GM18526 (cell line): ENCODE results near the gene DIDO1.

Experiments
- POLR2A ChIP-seq: IDR thresholded peaks from 3 replicates; pipeline ENCODE4 v1.6.1; 2011; ENCODE audit not compliant: insufficient read length; ENCODE audit errors: extremely low read depth

The DIDO1 gene

DNA sequence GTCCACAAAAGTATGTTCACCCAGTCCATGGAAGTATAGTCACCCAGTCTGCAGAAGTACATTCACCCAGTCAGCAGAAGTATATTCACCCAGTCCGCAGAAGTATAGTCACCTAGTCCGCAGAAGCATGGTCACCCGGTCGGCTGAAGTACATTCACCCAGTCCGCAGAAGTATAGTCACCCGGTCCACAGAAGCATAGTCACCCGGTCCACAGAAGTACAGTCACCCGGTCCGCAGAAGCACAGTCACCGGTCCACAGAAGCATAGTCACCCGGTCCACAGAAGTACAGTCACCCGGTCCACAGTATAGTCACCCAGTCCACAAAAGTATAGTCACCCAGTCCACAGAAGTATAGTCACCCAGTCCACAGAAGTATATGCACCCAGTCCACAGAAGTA, 73.5 kb downstream of the DIDO1 start:
- TF ChIP-seq POLR2A = no peak

- TF ChIP-seq POLR2A = no peak
Measured at GRCh38 chr20:62852196-62852595, 74.1 kb downstream of the DIDO1 start.

DNA sequence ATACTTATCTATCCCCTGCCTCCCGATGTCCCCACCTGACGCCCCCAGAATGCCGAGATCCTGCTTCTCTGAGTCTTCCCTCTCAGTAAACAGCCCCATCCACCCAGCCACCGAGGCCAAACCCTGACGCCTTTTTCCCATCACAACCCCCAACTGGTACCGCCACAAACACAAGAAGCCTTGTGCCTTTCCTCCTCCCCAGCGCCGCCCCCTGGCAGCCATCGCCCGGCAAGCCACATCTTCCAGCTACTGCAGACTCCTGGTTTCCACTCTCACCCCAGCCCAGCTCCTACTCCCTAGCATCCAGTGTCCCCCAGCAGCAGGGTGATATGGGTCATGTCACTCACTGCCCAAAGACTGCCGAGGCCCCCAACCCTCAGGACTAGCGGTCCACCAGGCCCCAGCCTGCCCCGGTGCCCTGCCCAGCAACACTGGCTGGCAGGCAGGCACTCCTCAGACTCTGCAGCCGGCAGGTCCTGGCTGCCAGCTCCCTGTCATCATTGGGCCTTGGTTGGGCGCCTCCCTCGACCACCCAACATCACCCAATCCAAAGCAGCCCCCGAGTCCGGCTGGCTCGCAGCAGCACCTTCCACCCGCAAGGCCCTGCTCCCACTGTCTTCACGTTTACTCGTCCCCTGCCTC, 75.9 kb downstream of the DIDO1 start:
- TF ChIP-seq POLR2A = no peak

- no peak for TF ChIP-seq POLR2A
Measured at GRCh38 chr20:62849431-62849830, 76.9 kb downstream of the DIDO1 start.

DNA sequence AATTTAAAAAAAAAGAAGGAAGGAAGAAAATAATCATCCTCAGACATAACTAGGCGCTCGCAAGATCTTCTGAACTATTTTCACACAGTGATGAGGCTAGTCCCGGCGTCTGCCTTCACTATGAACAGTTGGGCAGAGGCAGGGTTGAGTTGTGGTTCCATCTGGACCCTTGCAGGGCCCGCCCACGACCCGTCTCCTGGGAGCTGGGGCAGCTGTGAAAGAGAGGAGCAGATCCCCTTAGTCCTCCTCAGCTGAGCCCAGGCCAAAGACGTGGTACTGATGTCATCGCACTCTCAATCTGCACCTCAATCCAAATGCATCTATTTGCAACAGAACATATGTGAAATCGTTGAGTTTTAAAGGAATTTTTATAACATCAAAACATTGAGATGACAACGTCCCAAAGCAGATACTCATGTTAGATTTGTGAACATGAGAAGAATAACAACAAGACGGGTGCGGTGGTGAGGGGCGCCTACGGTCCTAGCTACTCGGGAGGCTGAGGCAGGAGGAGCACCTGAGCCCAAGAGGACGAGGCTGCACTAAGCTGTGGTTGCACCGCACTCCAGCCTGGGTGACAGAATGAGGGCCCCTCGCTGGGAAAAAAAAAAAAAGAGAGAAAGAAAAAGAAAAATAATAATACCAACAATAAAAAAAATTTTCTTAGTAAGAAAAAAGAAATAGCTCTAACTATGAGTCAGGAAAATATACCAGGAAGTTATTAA, 80.0 kb downstream of the DIDO1 start:
- TF ChIP-seq POLR2A = no peak

DNA sequence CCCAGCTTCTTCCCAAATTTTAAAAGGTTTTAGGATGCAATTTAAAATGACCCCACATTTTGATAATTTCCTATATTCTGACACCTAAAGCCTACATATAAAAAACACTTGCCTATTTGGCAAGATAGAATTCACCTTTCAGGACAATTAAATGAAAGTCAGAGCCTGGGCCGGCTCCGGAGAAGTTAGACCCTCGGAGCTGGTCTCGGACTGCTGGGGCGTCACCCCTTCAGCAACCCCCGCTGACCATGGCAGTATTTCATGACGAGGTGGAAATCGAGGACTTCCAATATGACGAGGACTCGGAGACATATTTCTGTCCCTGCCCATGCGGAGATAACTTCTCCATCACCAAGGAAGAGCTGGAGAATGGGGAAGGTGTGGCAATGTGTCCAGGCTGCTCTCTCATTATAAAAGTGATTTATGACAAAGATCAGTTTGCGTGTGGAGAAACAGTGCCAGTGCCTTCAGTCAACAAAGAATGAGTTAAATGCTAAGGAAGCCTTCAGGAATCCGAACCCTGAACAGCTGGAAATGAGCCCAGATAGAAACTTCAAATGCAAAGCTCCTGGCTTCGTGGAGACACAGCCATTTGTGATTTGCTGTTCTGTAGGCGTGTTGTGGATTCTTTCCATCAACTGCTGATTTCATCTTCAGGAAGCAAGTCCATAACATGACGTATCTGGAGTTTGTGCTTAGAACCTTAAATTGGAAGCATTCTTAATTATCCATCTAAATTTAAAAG, 80.7 kb downstream of the DIDO1 start:
- TF ChIP-seq POLR2A = no peak

GRCh38 chr20:62844182-62844581, 82.1 kb downstream of the DIDO1 start:
- no peak for TF ChIP-seq POLR2A

GRCh38 chr20:62843656-62844055, 82.6 kb downstream of the DIDO1 start:
- TF ChIP-seq POLR2A = no peak

DNA sequence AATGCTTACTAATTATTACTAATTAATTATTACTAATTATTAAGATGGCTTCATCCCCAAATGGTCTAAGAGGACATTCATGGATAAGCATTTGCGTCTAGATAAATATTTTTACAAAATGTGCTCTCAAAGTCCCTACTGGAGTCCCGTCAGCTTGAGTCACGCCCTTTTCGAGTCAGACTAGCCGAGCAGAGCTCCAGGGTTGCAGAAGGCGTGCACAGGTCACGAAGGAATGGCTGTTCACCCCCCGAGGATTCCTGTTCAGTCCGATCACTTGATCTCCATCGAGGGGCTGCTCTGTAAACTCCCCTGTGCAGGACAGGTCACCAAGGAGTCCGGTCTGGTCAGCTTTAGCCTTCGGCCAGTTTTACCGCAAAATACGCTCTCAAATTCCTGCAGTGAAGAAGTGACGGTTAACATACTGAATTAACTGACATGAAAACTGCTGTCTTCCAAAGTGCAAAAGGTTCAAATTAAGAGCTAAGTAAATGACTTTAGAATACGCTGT, 84.5 kb downstream of the DIDO1 start:
- TF ChIP-seq POLR2A = no peak

- no peak for TF ChIP-seq POLR2A
Measured at GRCh38 chr20:62840244-62841197, 85.8 kb downstream of the DIDO1 start.

DNA sequence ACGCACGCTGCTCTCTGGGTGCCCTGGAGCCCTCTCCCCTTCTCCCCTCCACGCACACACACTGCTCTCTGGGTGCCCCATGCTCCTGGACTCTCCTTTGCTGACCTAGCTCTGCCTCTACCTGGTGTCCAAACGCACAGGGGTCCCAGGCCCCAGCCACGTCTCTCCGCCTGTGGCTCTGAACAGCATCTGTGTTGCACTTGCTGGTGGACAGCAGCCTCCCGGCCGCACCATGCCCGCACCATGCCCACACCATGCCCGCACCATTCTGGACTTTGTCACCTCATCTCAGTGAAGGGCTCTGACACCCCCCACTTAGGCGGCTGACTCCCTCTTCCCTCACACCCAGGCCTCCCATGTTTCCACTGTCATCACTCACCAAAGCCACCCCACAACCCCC, 86.5 kb downstream of the DIDO1 start:
- no peak for TF ChIP-seq POLR2A

GRCh38 chr20:62839261-62839660, 87.0 kb downstream of the DIDO1 start:
- no peak for TF ChIP-seq POLR2A

DNA sequence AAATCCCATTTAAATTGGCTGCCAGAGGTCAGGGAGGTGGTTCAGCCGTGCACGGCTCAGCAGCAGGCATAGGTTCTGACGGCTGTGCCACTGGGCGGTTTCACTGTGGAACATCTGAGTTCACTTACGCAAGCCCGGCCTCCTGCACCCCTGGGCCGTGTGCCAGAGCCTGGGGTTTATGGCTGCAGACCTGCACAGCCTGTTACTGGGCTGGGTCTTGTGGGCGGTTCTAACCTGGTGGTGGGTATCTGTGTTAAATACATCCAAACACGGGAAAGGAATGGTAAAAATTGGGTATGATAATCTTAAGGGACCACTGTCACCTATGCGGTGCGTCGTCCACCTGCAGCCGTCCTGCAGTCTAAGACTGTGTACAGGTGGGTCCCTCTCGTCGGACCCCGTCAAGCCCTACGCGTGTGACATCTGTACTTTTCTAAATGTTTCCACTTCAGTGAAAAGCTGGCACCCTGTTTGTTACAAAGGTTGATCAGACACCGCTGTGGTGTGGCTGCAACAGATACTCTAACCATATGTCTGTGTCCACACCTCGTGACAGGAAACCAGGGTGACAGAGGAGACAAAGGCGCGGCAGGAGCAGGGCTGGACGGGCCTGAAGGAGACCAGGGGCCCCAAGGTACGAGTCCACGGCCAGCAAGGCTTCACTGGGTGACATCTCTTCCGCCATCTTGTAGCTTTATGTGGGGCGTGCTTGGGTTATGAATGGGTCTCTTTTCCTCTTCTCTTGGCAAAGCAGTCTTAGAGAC, 88.0 kb downstream of the DIDO1 start:
- TF ChIP-seq POLR2A = no peak

DNA sequence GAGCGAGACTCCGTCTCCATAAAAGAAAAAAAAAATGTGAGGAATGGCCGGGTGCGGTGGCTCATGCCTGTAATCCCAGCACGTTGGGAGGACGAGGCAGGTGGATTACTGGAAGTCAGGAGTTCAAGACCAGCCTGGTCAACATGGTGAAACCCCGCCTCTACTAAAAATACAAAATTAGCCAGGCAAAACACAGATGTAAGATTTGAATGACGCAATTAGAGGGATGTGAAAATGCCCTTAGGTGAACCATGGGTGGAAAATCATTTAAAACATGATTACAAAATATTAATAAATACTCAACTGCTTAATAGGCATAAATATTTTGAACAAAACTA, 88.5 kb downstream of the DIDO1 start:
- TF ChIP-seq POLR2A = no peak
